ENCODE data around the gene SRD5A1.
"Not testable (repeated sequence)": the region's sequence is repeated elsewhere in the genome, so short reads cannot be mapped to it uniquely, and the experiment has no call there.

SRD5A1 gene

DNA sequence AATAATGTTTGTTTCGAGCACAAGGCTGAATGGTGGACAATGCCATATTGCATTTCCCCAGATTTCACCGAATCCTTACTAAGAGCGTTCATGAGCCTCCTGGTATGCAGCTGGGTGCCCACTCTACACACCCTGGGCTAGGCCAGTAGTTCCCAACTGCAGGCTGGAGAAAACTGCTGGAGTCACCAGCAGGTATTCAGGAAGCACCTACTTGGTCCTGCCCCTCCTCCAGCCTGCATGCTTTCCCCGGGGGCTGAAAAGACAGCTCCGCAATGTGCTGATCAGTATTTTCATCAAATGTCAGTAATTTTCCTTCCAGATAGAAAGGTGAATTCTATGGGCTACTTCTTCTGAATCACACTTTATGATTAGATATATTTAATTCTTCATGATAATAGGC lies 34.4 kb downstream of the SRD5A1 start:
- H3K79me2 ChIP-seq (ENCODE audit: control insufficient read depth, insufficient read depth, low read length, unreplicated experiment): no peaks in the 10 kb centered on the region

GRCh38 chr5:6668717-6669116 lies 35.5 kb downstream of the SRD5A1 start:
- not testable (repeated sequence) for H3K36me3 ChIP-seq (ENCODE audit: insufficient read depth, low read length); H3K4me1 ChIP-seq (ENCODE audit: control insufficient read depth, insufficient read depth, low read length, unreplicated experiment); H3K4me3 ChIP-seq (ENCODE audit: low read depth, low read length); H3K27me3 ChIP-seq (ENCODE audit: insufficient read depth, low read length); H3K27ac ChIP-seq (ENCODE audit: low read depth, low read length); H2AFZ ChIP-seq (ENCODE audit: low read length, unreplicated experiment); H3K79me2 ChIP-seq (ENCODE audit: control insufficient read depth, insufficient read depth, low read length, unreplicated experiment)

More for the DNA sequence above, 34.4 kb downstream of the SRD5A1 start:
- no peak overlapping the region for H3K4me3 ChIP-seq (ENCODE audit: low read depth, low read length)
- no peaks in the 10 kb centered on the region for H3K4me1 ChIP-seq (ENCODE audit: control insufficient read depth, insufficient read depth, low read length, unreplicated experiment)
- no peak overlapping the region for H2AFZ ChIP-seq (ENCODE audit: low read length, unreplicated experiment)
- no peaks in the 10 kb centered on the region for H3K27me3 ChIP-seq (ENCODE audit: insufficient read depth, low read length)
- no peaks in the 10 kb centered on the region for H3K36me3 ChIP-seq (ENCODE audit: insufficient read depth, low read length)
- no peak overlapping the region for H3K27ac ChIP-seq (ENCODE audit: low read depth, low read length)

DNA sequence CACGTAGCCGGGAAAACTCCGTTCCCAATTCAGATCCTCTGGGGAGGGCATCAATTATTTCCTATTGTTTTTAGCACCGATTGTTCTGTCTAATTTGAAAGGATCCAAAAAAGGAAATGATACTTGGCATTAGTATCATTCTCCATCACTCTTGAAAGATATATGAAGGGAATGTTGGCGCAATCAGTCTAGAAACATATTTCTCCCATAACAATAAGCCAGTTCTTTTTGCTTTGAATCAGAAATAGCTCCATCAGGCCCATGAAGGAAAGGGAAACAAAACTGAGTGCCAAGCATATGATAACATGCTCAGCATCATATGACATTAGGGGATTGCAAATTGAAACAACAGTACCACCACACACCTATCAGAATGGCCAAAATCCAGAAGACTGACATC lies 39.8 kb downstream of the SRD5A1 start:
- no peak overlapping the region for H2AFZ ChIP-seq (ENCODE audit: low read length, unreplicated experiment)
- no peak overlapping the region for H3K4me3 ChIP-seq (ENCODE audit: low read depth, low read length)

GRCh38 chr5:6673963-6674362 lies 40.7 kb downstream of the SRD5A1 start:
- no peaks in the 10 kb centered on the region for H3K4me1 ChIP-seq (ENCODE audit: control insufficient read depth, insufficient read depth, low read length, unreplicated experiment)
- H3K27ac ChIP-seq (ENCODE audit: low read depth, low read length): no peak overlapping the region
- H3K4me3 ChIP-seq (ENCODE audit: low read depth, low read length): no peak overlapping the region
- H3K36me3 ChIP-seq (ENCODE audit: insufficient read depth, low read length): no peaks in the 10 kb centered on the region
- no peaks in the 10 kb centered on the region for H3K79me2 ChIP-seq (ENCODE audit: control insufficient read depth, insufficient read depth, low read length, unreplicated experiment)
- H3K27me3 ChIP-seq (ENCODE audit: insufficient read depth, low read length): no peaks in the 10 kb centered on the region; the same call in 1 of the 2 replicates
- no peak overlapping the region for H2AFZ ChIP-seq (ENCODE audit: low read length, unreplicated experiment)

More for the DNA sequence above, 39.8 kb downstream of the SRD5A1 start:
- no peaks in the 10 kb centered on the region for H3K27me3 ChIP-seq (ENCODE audit: insufficient read depth, low read length)
- H3K79me2 ChIP-seq (ENCODE audit: control insufficient read depth, insufficient read depth, low read length, unreplicated experiment): no peaks in the 10 kb centered on the region
- no peaks in the 10 kb centered on the region for H3K36me3 ChIP-seq (ENCODE audit: insufficient read depth, low read length)
- H3K4me1 ChIP-seq (ENCODE audit: control insufficient read depth, insufficient read depth, low read length, unreplicated experiment): no peaks in the 10 kb centered on the region
- no peak overlapping the region for H3K27ac ChIP-seq (ENCODE audit: low read depth, low read length)

- Histone ChIP-seq H3K27me3 (ENCODE audit: insufficient read depth, low read length) (no peaks in the 10 kb centered on the region; the same call in 1 of the 2 replicates), H3K4me1 (ENCODE audit: control insufficient read depth, insufficient read depth, low read length, unreplicated experiment) (no peaks in the 10 kb centered on the region), H3K79me2 (ENCODE audit: control insufficient read depth, insufficient read depth, low read length, unreplicated experiment) (no peaks in the 10 kb centered on the region), H3K4me3 (ENCODE audit: low read depth, low read length) (no peak overlapping the region), H2AFZ (ENCODE audit: low read length, unreplicated experiment) (no peak overlapping the region), H3K27ac (ENCODE audit: low read depth, low read length) (no peak overlapping the region), H3K36me3 (ENCODE audit: insufficient read depth, low read length) (no peaks in the 10 kb centered on the region)
Observed at GRCh38 chr5:6674421-6674820, 41.2 kb downstream of the SRD5A1 start.

GRCh38 chr5:6674886-6675285 lies 41.6 kb downstream of the SRD5A1 start:
- no peak overlapping the region for H3K27ac ChIP-seq (ENCODE audit: low read depth, low read length)
- no peaks in the 10 kb centered on the region for H3K36me3 ChIP-seq (ENCODE audit: insufficient read depth, low read length)
- H3K4me1 ChIP-seq (ENCODE audit: control insufficient read depth, insufficient read depth, low read length, unreplicated experiment): no peaks in the 10 kb centered on the region
- H3K79me2 ChIP-seq (ENCODE audit: control insufficient read depth, insufficient read depth, low read length, unreplicated experiment): no peaks in the 10 kb centered on the region
- no peak overlapping the region for H2AFZ ChIP-seq (ENCODE audit: low read length, unreplicated experiment)
- no peak overlapping the region for H3K4me3 ChIP-seq (ENCODE audit: low read depth, low read length)
- no peaks in the 10 kb centered on the region; the same call in 1 of the 2 replicates for H3K27me3 ChIP-seq (ENCODE audit: insufficient read depth, low read length)

GRCh38 chr5:6675784-6676491 lies 42.7 kb downstream of the SRD5A1 start:
- H3K27me3 ChIP-seq (ENCODE audit: insufficient read depth, low read length): peaks cover 2% of the 10 kb centered on the region; the same call in 1 of the 2 replicates
- H3K4me3 ChIP-seq (ENCODE audit: low read depth, low read length): no peak overlapping the region
- H2AFZ ChIP-seq (ENCODE audit: low read length, unreplicated experiment): no peak overlapping the region
- no peak overlapping the region for H3K27ac ChIP-seq (ENCODE audit: low read depth, low read length)
- H3K36me3 ChIP-seq (ENCODE audit: insufficient read depth, low read length): no peaks in the 10 kb centered on the region
- no peaks in the 10 kb centered on the region for H3K79me2 ChIP-seq (ENCODE audit: control insufficient read depth, insufficient read depth, low read length, unreplicated experiment)
- H3K4me1 ChIP-seq (ENCODE audit: control insufficient read depth, insufficient read depth, low read length, unreplicated experiment): no peaks in the 10 kb centered on the region

DNA sequence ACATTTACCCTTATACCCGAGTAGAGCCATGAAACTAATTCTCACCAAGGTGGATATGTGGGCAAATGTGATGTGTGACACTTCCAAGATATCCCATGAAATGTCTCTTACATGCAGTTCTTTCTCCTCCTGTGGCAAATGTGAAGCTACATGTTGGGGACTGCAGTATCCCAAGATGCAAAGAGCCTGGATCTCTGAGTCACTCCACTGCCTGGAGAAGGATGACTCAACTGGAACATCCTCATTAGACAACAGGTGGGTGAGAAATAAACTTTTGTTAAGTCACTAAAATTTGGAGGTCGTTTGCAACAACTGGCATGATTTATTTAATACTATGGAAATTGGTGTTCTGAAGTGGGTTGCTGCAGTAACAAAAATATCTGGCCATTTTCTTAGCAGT lies 43.5 kb downstream of the SRD5A1 start:
- Histone ChIP-seq H3K36me3 (ENCODE audit: insufficient read depth, low read length) (no peaks in the 10 kb centered on the region), H3K27ac (ENCODE audit: low read depth, low read length) (no peak overlapping the region), H3K27me3 (ENCODE audit: insufficient read depth, low read length) (peaks cover 8% of the 10 kb centered on the region; the same call in 1 of the 2 replicates), H3K4me1 (ENCODE audit: control insufficient read depth, insufficient read depth, low read length, unreplicated experiment) (no peaks in the 10 kb centered on the region), H2AFZ (ENCODE audit: low read length, unreplicated experiment) (no peak overlapping the region), H3K79me2 (ENCODE audit: control insufficient read depth, insufficient read depth, low read length, unreplicated experiment) (no peaks in the 10 kb centered on the region), H3K4me3 (ENCODE audit: low read depth, low read length) (no peak overlapping the region)

DNA sequence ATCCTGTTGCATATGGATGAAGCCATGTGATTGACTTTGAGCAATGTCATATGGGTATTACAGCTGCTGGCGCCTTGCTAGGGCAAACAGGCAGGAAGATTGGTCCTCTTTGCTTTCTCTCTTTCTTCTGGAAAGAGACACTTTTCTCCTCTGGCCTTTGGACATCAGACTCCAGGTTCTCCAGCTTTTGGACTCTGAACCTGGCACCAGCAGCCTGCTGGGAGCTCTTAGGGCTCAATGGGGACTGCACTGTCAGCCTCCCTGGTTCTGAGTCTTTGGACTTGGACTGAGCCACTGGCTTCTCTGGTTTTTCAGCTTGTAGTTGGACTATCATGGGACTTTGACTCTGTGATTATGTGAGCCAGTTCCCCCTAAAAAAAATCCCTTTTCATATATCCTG lies 45.1 kb downstream of the SRD5A1 start:
- H3K27me3 ChIP-seq (ENCODE audit: insufficient read depth, low read length): peaks cover 15% of the 10 kb centered on the region
- no peak overlapping the region for H2AFZ ChIP-seq (ENCODE audit: low read length, unreplicated experiment)
- H3K27ac ChIP-seq (ENCODE audit: low read depth, low read length): no peak overlapping the region
- no peaks in the 10 kb centered on the region for H3K4me1 ChIP-seq (ENCODE audit: control insufficient read depth, insufficient read depth, low read length, unreplicated experiment)
- H3K4me3 ChIP-seq (ENCODE audit: low read depth, low read length): no peak overlapping the region
- no peaks in the 10 kb centered on the region for H3K36me3 ChIP-seq (ENCODE audit: insufficient read depth, low read length)
- H3K79me2 ChIP-seq (ENCODE audit: control insufficient read depth, insufficient read depth, low read length, unreplicated experiment): no peaks in the 10 kb centered on the region

DNA sequence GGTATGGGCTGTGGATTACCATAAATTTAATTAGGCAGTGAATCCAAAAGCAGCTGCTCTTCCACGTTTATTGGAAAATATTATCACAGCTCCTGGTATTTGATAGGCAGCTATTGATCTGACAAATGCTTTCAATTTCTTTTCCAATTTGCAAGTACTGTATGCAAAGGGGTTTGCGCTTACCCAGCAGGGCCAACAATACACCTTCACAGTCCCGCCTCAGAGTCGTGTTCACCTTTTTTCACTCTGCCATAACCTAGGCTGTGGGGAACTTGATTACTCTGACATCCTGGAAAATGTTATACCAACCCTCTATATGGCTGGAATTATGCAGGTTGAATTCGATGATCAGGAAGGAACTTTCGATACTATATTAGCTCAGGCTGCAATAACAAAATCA lies 47.7 kb downstream of the SRD5A1 start:
- Histone ChIP-seq H3K27me3 (ENCODE audit: insufficient read depth, low read length) (peaks cover 29% of the 10 kb centered on the region), H3K4me3 (ENCODE audit: low read depth, low read length) (no peak overlapping the region)

DNA sequence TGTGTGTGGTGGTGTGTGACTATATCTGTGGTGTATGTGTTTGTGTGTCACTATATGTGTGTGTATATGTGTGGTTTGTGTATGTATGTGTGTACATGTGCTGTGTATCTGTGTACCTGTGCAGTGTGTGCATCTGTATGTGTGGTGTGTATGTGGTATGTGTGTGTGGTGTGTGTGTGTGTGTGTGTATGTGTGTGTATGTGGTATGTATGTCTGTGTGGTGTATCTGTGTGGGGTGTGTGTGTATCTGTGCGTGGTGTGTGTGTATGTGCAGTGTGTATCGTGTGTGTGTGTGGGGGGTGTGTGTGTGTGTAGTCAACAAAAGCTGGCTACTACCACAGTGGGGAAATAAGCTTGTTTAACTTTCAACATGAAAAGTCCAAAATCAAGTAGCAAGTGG lies 48.4 kb downstream of the SRD5A1 start:
- no peak overlapping the region for H3K4me3 ChIP-seq (ENCODE audit: low read depth, low read length)
- H3K27ac ChIP-seq (ENCODE audit: low read depth, low read length): no peak overlapping the region
- H3K36me3 ChIP-seq (ENCODE audit: insufficient read depth, low read length): no peaks in the 10 kb centered on the region
- peaks cover 29% of the 10 kb centered on the region for H3K27me3 ChIP-seq (ENCODE audit: insufficient read depth, low read length)
- H3K79me2 ChIP-seq (ENCODE audit: control insufficient read depth, insufficient read depth, low read length, unreplicated experiment): no peaks in the 10 kb centered on the region
- no peaks in the 10 kb centered on the region for H3K4me1 ChIP-seq (ENCODE audit: control insufficient read depth, insufficient read depth, low read length, unreplicated experiment)
- no peak overlapping the region for H2AFZ ChIP-seq (ENCODE audit: low read length, unreplicated experiment)

More for the DNA sequence above, 47.7 kb downstream of the SRD5A1 start:
- H2AFZ ChIP-seq (ENCODE audit: low read length, unreplicated experiment): no peak overlapping the region
- H3K36me3 ChIP-seq (ENCODE audit: insufficient read depth, low read length): no peaks in the 10 kb centered on the region
- no peak overlapping the region for H3K27ac ChIP-seq (ENCODE audit: low read depth, low read length)
- no peaks in the 10 kb centered on the region for H3K79me2 ChIP-seq (ENCODE audit: control insufficient read depth, insufficient read depth, low read length, unreplicated experiment)
- H3K4me1 ChIP-seq (ENCODE audit: control insufficient read depth, insufficient read depth, low read length, unreplicated experiment): no peaks in the 10 kb centered on the region

Measured in ACC112 (cell line).